Bronchial epithelial cell (primary cell): ENCODE results near the gene LRRTM1. TPM values are rescaled to one million over a fixed set of nuclear protein-coding genes. Genes with fewer than 3 reads are reported as not detected.

Source experiments
- DNase-seq: peaks from one replicate; pipeline ENCODE4 v3.0.0-alpha.2; 2010; ENCODE audit warnings: low read depth
- FAIRE-seq: peaks from 2 replicates; lab custom pipeline; 2011; peaks lifted over from hg19 to GRCh38; lab: Jason Lieb, UNC
- H3K27me3 ChIP-seq: 2 replicates; pipeline ENCODE4 v1.5.1; 2011; ENCODE audit warnings: low read length; ENCODE audit not compliant: control insufficient read depth, insufficient read depth
- H3K36me3 ChIP-seq: 2 replicates; pipeline ENCODE4 v1.5.1; 2011; ENCODE audit warnings: low read length; ENCODE audit not compliant: control insufficient read depth, insufficient read depth
- H3K4me3 ChIP-seq: 2 replicates; pipeline ENCODE4 v1.5.1; 2011; ENCODE audit warnings: mild to moderate bottlenecking, low read depth, low read length, control low read depth
- CTCF ChIP-seq: IDR thresholded peaks from 2 replicates; pipeline ENCODE4 v1.5.1; 2011; ENCODE audit warnings: mild to moderate bottlenecking, moderate library complexity, low read length, control low read depth, inconsistent platforms; ENCODE audit not compliant: insufficient read depth, severe bottlenecking
- total RNA-seq: library from RNA; depleted of rRNA; stranded (reverse); fragments of >200 nt; gene quantifications from 2 replicates; pipeline ENCODE4 v1.2.1, GENCODE V29; 2014

The LRRTM1 gene
- total RNA-seq, 1 donor from 2014 or later: not detected

GRCh38 chr2:80292474-80292873, 12.1 kb downstream of the LRRTM1 start:
- Histone ChIP-seq H3K36me3 (no peaks in the 10 kb centered on the region), H3K27me3 (no peaks in the 10 kb centered on the region), H3K4me3 (no peak overlapping the region)
- no peak for FAIRE-seq
- no peak for DNase-seq
- TF ChIP-seq CTCF: no peak

GRCh38 chr2:80291656-80292055, 12.9 kb downstream of the LRRTM1 start:
- no peaks in the 10 kb centered on the region for H3K27me3 ChIP-seq
- DNase-seq: no peak
- no peak for FAIRE-seq
- H3K4me3 ChIP-seq: no peak overlapping the region
- no peaks in the 10 kb centered on the region for H3K36me3 ChIP-seq
- TF ChIP-seq CTCF: no peak

- no peak for TF ChIP-seq CTCF
- Histone ChIP-seq H3K4me3 (no peak overlapping the region), H3K27me3 (no peaks in the 10 kb centered on the region), H3K36me3 (no peaks in the 10 kb centered on the region)
- FAIRE-seq (no peak), DNase-seq (no peak)
Measured at GRCh38 chr2:80288576-80288975, 16.0 kb downstream of the LRRTM1 start.

- Histone ChIP-seq H3K4me3 (no peak overlapping the region), H3K27me3 (no peaks in the 10 kb centered on the region), H3K36me3 (no peaks in the 10 kb centered on the region)
- no peak for TF ChIP-seq CTCF
- FAIRE-seq (no peak), DNase-seq (no peak)
Measured at GRCh38 chr2:80281049-80281448, 23.5 kb downstream of the LRRTM1 start.

GRCh38 chr2:80280598-80280997, 24.0 kb downstream of the LRRTM1 start:
- Histone ChIP-seq H3K4me3 (no peak overlapping the region), H3K27me3 (no peaks in the 10 kb centered on the region), H3K36me3 (no peaks in the 10 kb centered on the region)
- no peak for TF ChIP-seq CTCF
- FAIRE-seq (no peak), DNase-seq (no peak)

DNA sequence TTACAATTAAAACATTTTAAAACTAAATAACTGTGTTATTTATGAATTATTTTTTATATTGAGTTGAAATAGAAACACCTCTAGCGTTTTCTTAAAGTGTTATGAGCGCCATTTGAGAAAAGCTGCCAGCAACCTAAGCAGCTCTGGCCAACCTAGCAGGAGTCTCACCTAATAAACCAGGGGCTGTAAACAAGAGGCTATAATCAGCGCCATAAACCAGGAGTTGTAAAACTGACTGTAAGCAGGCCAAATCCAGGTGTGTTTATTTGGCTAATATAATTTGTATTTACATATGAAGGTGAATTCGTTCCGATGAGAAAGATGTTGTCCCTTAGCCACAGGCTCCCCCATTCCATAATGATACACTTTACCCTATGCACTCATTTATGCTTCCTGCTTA, 34.7 kb downstream of the LRRTM1 start:
- Histone ChIP-seq H3K36me3 (no peaks in the 10 kb centered on the region), H3K27me3 (no peaks in the 10 kb centered on the region), H3K4me3 (no peak overlapping the region)
- no peak for FAIRE-seq
- DNase-seq: no peak
- TF ChIP-seq CTCF: no peak
